Measurements from ENCODE around the gene EML2.

EML2 gene

DNA sequence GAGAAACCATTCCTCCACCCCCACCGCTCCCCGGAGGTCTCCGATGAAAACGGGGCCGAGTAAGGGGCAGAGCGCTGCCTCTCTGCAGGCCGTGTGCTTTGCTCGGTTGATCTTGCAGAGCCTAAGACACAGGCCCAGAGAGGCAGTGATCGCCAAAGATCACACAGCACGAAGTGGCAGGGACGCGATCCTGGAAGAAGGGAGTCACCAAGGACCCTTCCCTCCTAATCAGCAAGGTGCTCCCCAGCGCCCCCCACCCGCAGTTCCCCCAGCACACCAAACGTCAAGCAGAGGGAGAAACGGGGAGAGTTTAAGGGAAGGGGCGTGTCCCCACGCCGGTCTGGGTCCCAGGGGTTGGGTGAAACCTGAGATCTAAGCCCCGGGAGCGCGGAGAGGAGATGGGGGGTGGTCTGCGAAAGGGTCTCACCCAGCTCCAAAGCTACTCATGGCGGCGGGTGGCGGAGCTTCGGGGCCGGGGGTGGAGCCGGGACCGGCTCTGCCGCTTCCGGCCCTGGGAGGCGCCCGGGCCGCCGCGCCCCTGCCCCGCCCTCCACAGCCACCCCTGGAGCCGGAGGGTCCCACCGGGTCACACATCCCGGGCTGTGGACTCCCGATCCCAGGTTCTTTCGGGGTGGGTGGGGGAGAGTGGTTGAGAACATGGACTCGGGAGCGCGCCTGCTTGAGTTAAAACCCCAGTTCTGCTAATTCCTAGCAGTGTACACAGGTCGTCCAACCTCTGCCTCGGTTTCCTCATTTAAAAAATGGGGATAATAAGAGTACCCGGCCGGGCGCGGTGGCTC is at the start of gene EML2 (continued):
- TF ChIP-seq, protein P1, sequence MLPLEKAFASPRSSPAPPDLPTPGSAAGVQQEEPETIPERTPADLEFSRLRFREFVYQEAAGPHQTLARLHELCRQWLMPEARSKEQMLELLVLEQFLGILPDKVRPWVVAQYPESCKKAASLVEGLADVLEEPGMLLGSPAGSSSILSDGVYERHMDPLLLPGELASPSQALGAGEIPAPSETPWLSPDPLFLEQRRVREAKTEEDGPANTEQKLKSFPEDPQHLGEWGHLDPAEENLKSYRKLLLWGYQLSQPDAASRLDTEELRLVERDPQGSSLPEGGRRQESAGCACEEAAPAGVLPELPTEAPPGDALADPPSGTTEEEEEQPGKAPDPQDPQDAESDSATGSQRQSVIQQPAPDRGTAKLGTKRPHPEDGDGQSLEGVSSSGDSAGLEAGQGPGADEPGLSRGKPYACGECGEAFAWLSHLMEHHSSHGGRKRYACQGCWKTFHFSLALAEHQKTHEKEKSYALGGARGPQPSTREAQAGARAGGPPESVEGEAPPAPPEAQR (tag by site-specific recombination; IDR thresholded peaks at IDR 0.05), result no peak
- TF ChIP-seq RBAK (tag by site-specific recombination; IDR thresholded peaks at IDR 0.05) (no peak), ZNF121 (tag by site-specific recombination; IDR thresholded peaks at IDR 0.05) (no peak), ZFP69B (tag by site-specific recombination; IDR thresholded peaks at IDR 0.05) (peak; percentile 79), ZNF510 (tag by site-specific recombination; IDR thresholded peaks at IDR 0.05; ENCODE audit: insufficient replicate concordance) (no peak), YY1 (tag by site-specific recombination; IDR thresholded peaks at IDR 0.05) (no peak; the same call in 1 of the 2 replicates), ZNF366 (tag by site-specific recombination; conservative IDR thresholded peaks at IDR 0.05) (0 out of 2 replicates have a peak, but pooled peaks have one; percentile 19), ZSCAN16 (tag by site-specific recombination; IDR thresholded peaks at IDR 0.05) (no peak), BCL11A (tag by site-specific recombination; IDR thresholded peaks at IDR 0.05; ENCODE audit: low read depth) (no peak), ZNF292 (tag by site-specific recombination; IDR thresholded peaks at IDR 0.05; ENCODE audit: borderline replicate concordance, low read depth) (no peak), ZNF133 (tag by site-specific recombination; IDR thresholded peaks at IDR 0.05) (no peak), ZNF239 (tag by site-specific recombination; IDR thresholded peaks at IDR 0.05) (no peak), KLF16 (tag by site-specific recombination; IDR thresholded peaks at IDR 0.05) (peak; percentile 82), HOXA7 (CRISPR knock-in tag; IDR thresholded peaks at IDR 0.05; ENCODE audit: borderline replicate concordance) (no peak), IKZF3 (tag by site-specific recombination; IDR thresholded peaks at IDR 0.05) (0 out of 2 replicates have a peak, but pooled peaks have one; percentile 37), ZNF16 (tag by site-specific recombination; IDR thresholded peaks at IDR 0.05; ENCODE audit: low read depth) (no peak), ZNF792 (tag by site-specific recombination; IDR thresholded peaks at IDR 0.05) (no peak)
- TF ChIP-seq, protein P2, sequence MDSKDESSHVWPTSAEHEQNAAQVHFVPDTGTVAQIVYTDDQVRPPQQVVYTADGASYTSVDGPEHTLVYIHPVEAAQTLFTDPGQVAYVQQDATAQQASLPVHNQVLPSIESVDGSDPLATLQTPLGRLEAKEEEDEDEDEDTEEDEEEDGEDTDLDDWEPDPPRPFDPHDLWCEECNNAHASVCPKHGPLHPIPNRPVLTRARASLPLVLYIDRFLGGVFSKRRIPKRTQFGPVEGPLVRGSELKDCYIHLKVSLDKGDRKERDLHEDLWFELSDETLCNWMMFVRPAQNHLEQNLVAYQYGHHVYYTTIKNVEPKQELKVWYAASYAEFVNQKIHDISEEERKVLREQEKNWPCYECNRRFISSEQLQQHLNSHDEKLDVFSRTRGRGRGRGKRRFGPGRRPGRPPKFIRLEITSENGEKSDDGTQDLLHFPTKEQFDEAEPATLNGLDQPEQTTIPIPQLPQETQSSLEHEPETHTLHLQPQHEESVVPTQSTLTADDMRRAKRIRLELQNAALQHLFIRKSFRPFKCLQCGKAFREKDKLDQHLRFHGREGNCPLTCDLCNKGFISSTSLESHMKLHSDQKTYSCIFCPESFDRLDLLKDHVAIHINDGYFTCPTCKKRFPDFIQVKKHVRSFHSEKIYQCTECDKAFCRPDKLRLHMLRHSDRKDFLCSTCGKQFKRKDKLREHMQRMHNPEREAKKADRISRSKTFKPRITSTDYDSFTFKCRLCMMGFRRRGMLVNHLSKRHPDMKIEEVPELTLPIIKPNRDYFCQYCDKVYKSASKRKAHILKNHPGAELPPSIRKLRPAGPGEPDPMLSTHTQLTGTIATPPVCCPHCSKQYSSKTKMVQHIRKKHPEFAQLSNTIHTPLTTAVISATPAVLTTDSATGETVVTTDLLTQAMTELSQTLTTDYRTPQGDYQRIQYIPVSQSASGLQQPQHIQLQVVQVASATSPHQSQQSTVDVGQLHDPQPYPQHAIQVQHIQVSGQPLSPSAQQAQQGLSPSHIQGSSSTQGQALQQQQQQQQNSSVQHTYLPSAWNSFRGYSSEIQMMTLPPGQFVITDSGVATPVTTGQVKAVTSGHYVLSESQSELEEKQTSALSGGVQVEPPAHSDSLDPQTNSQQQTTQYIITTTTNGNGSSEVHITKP (tag by site-specific recombination; IDR thresholded peaks at IDR 0.05), result peak; percentile 78
- TF ChIP-seq, protein P3, sequence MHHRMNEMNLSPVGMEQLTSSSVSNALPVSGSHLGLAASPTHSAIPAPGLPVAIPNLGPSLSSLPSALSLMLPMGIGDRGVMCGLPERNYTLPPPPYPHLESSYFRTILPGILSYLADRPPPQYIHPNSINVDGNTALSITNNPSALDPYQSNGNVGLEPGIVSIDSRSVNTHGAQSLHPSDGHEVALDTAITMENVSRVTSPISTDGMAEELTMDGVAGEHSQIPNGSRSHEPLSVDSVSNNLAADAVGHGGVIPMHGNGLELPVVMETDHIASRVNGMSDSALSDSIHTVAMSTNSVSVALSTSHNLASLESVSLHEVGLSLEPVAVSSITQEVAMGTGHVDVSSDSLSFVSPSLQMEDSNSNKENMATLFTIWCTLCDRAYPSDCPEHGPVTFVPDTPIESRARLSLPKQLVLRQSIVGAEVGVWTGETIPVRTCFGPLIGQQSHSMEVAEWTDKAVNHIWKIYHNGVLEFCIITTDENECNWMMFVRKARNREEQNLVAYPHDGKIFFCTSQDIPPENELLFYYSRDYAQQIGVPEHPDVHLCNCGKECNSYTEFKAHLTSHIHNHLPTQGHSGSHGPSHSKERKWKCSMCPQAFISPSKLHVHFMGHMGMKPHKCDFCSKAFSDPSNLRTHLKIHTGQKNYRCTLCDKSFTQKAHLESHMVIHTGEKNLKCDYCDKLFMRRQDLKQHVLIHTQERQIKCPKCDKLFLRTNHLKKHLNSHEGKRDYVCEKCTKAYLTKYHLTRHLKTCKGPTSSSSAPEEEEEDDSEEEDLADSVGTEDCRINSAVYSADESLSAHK (tag by site-specific recombination; IDR thresholded peaks at IDR 0.05), result no peak
- TF ChIP-seq, protein P4, sequence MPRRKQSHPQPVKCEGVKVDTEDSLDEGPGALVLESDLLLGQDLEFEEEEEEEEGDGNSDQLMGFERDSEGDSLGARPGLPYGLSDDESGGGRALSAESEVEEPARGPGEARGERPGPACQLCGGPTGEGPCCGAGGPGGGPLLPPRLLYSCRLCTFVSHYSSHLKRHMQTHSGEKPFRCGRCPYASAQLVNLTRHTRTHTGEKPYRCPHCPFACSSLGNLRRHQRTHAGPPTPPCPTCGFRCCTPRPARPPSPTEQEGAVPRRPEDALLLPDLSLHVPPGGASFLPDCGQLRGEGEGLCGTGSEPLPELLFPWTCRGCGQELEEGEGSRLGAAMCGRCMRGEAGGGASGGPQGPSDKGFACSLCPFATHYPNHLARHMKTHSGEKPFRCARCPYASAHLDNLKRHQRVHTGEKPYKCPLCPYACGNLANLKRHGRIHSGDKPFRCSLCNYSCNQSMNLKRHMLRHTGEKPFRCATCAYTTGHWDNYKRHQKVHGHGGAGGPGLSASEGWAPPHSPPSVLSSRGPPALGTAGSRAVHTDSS (tag by site-specific recombination; IDR thresholded peaks at IDR 0.05), result no peak
- TF ChIP-seq, protein P5, sequence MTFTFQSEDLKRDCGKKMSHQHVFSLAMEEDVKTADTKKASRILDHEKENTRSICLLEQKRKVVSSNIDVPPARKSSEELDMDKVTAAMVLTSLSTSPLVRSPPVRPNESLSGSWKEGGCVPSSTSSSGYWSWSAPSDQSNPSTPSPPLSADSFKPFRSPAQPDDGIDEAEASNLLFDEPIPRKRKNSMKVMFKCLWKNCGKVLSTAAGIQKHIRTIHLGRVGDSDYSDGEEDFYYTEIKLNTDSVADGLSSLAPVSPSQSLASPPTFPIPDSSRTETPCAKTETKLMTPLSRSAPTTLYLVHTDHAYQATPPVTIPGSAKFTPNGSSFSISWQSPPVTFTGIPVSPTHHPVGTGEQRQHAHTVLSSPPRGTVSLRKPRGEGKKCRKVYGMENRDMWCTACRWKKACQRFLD (tag by site-specific recombination; IDR thresholded peaks at IDR 0.05), result no peak
- TF ChIP-seq, protein P6, sequence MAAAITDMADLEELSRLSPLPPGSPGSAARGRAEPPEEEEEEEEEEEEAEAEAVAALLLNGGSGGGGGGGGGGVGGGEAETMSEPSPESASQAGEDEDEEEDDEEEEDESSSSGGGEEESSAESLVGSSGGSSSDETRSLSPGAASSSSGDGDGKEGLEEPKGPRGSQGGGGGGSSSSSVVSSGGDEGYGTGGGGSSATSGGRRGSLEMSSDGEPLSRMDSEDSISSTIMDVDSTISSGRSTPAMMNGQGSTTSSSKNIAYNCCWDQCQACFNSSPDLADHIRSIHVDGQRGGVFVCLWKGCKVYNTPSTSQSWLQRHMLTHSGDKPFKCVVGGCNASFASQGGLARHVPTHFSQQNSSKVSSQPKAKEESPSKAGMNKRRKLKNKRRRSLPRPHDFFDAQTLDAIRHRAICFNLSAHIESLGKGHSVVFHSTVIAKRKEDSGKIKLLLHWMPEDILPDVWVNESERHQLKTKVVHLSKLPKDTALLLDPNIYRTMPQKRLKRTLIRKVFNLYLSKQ (tag by site-specific recombination; IDR thresholded peaks at IDR 0.05; ENCODE audit: borderline replicate concordance), result no peak
- TF ChIP-seq, protein P7, sequence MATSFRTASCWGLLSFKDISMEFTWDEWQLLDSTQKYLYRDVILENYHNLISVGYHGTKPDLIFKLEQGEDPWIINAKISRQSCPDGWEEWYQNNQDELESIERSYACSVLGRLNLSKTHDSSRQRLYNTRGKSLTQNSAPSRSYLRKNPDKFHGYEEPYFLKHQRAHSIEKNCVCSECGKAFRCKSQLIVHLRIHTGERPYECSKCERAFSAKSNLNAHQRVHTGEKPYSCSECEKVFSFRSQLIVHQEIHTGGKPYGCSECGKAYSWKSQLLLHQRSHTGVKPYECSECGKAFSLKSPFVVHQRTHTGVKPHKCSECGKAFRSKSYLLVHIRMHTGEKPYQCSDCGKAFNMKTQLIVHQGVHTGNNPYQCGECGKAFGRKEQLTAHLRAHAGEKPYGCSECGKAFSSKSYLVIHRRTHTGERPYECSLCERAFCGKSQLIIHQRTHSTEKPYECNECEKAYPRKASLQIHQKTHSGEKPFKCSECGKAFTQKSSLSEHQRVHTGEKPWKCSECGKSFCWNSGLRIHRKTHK (tag by site-specific recombination; IDR thresholded peaks at IDR 0.05), result no peak
- TF ChIP-seq, protein P8, sequence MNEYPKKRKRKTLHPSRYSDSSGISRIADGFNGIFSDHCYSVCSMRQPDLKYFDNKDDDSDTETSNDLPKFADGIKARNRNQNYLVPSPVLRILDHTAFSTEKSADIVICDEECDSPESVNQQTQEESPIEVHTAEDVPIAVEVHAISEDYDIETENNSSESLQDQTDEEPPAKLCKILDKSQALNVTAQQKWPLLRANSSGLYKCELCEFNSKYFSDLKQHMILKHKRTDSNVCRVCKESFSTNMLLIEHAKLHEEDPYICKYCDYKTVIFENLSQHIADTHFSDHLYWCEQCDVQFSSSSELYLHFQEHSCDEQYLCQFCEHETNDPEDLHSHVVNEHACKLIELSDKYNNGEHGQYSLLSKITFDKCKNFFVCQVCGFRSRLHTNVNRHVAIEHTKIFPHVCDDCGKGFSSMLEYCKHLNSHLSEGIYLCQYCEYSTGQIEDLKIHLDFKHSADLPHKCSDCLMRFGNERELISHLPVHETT (tag by site-specific recombination; IDR thresholded peaks at IDR 0.05), result no peak
